ENCODE data around the gene OR11G2.

- TF ChIP-seq, protein P1, sequence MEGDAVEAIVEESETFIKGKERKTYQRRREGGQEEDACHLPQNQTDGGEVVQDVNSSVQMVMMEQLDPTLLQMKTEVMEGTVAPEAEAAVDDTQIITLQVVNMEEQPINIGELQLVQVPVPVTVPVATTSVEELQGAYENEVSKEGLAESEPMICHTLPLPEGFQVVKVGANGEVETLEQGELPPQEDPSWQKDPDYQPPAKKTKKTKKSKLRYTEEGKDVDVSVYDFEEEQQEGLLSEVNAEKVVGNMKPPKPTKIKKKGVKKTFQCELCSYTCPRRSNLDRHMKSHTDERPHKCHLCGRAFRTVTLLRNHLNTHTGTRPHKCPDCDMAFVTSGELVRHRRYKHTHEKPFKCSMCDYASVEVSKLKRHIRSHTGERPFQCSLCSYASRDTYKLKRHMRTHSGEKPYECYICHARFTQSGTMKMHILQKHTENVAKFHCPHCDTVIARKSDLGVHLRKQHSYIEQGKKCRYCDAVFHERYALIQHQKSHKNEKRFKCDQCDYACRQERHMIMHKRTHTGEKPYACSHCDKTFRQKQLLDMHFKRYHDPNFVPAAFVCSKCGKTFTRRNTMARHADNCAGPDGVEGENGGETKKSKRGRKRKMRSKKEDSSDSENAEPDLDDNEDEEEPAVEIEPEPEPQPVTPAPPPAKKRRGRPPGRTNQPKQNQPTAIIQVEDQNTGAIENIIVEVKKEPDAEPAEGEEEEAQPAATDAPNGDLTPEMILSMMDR (IDR thresholded peaks at IDR 0.05 in 8 of 11, conservative IDR thresholded peaks at IDR 0.05 in 3 of 11), result no peak
- no peak for TF ChIP-seq POLR2AphosphoS5 (IDR thresholded peaks at IDR 0.05)
These were observed 28.3 kb downstream of the OR11G2 start for GRCh38 chr14:20219033-20219432.

Data from spleen (tissue), 7 donors.